Activated naive CD8-positive, alpha-beta T cell treated with anti-CD3 and anti-CD28 coated beads, Interleukin-2, amount 10 ng/mL, durations not matched to agents 7 days and 5 days (primary cell): ENCODE results near the gene BRWD1. TPM values are rescaled to one million over a fixed set of nuclear protein-coding genes. Genes with fewer than 3 reads are reported as not detected.

Experiments used
- ATAC-seq: fragments of 150-1000 bp; cut with Tn5 transposase; one replicate; pipeline ENCODE4 v1.10.0; 2021; ENCODE audit warnings: low read depth, moderate library complexity
- POLR2A ChIA-PET: fragments of 350-600 bp; sonication (Branson Sonifier 250); formaldehyde crosslinking; loops from one replicate; lab custom pipeline; 2021; ENCODE audit warnings: antibody characterized with exemption; lab: Charles Lee
- DNase-seq: peaks from one replicate; pipeline ENCODE4 v3.0.0; 2021
- H3K27ac Mint-ChIP-seq: one replicate; pipeline ENCODE4 v1.8.0; 2022; ENCODE audit warnings: mild to moderate bottlenecking, mixed read lengths
- H3K27me3 Mint-ChIP-seq: one replicate; pipeline ENCODE4 v1.8.0; 2022; ENCODE audit warnings: mild to moderate bottlenecking, moderate library complexity, mixed read lengths
- H3K36me3 Mint-ChIP-seq: one replicate; pipeline ENCODE4 v1.8.0; 2021; ENCODE audit warnings: mild to moderate bottlenecking, mixed read lengths
- H3K4me1 Mint-ChIP-seq: one replicate; pipeline ENCODE4 v1.8.0; 2021; ENCODE audit warnings: mixed read lengths
- H3K4me3 Mint-ChIP-seq: one replicate; pipeline ENCODE4 v1.8.0; 2022; ENCODE audit warnings: mild to moderate bottlenecking, moderate library complexity, mixed read lengths
- H3K9me3 Mint-ChIP-seq: one replicate; pipeline ENCODE4 v1.8.0; 2021; ENCODE audit warnings: mixed read lengths
- total RNA-seq, 2 experiments: library from RNA; stranded (reverse); gene quantifications; one replicate each; pipeline ENCODE4 v1.2.3, GENCODE V29; 2021

Gene BRWD1
- 10 to 100 TPM; 53.5 to 62.9 TPM for total RNA-seq

GRCh38 chr21:39313571-39314142 lies at the start of gene BRWD1:
BRWD1 (minus strand) TSS chr21:39313632; CDS start chr21:39313491, 141 bp downstream.
- Mint-ChIP-seq H3K36me3 (peaks cover 10% of the 10 kb centered on the region), H3K4me1 (peaks cover 21% of the 10 kb centered on the region), H3K27me3 (peaks cover 5% of the 10 kb centered on the region), H3K9me3 (no peaks in the 10 kb centered on the region), H3K27ac (peak within 1 kb of the TSS; percentile 94), H3K4me3 (peak within 1 kb of the TSS; percentile 95)
- POLR2A ChIA-PET = interaction anchor here (0.6 to 5.2 kb wide), 9 partner anchors 12 to 130 kb away, joined by 3 to 78 read pairs (median 4); partner anchors contain the start of genes HMGN1 and PSMG1
- DNase-seq (peak; percentile 89), ATAC-seq (peak; percentile 63)

- no peak overlapping the region for H3K27ac Mint-ChIP-seq
- DNase-seq (no peak), ATAC-seq (no peak)
- POLR2A ChIA-PET = interaction anchor here (0.7 kb wide), 1 partner anchor 16 kb away, joined by 3 read pairs; no protein-coding TSS in a partner anchor
- no peaks in the 10 kb centered on the region for H3K4me1 Mint-ChIP-seq
- H3K4me3 Mint-ChIP-seq = no peak overlapping the region
- no peaks in the 10 kb centered on the region for H3K9me3 Mint-ChIP-seq
- H3K36me3 Mint-ChIP-seq = no peaks in the 10 kb centered on the region
- H3K27me3 Mint-ChIP-seq = peaks cover 5% of the 10 kb centered on the region
Measured at GRCh38 chr21:39362733-39363132, 49.3 kb upstream of the BRWD1 start.

- no peak overlapping the region for H3K27ac Mint-ChIP-seq
- no peak overlapping the region for H3K4me3 Mint-ChIP-seq
- POLR2A ChIA-PET = interaction anchor here (0.6 to 1.1 kb wide), 2 partner anchors 11 to 51 kb away, joined by 3 read pairs; partner anchors contain the start of gene HMGN1
- ATAC-seq = no peak
- H3K36me3 Mint-ChIP-seq = no peaks in the 10 kb centered on the region
- no peak for DNase-seq
- no peaks in the 10 kb centered on the region for H3K9me3 Mint-ChIP-seq
- H3K27me3 Mint-ChIP-seq = peaks cover 11% of the 10 kb centered on the region
- H3K4me1 Mint-ChIP-seq = no peaks in the 10 kb centered on the region
Measured at GRCh38 chr21:39359382-39359781, 46.0 kb upstream of the BRWD1 start.

- POLR2A ChIA-PET = no interaction called here
- Mint-ChIP-seq H3K9me3 (no peaks in the 10 kb centered on the region), H3K4me3 (no peak overlapping the region), H3K36me3 (no peaks in the 10 kb centered on the region), H3K27me3 (peaks cover 13% of the 10 kb centered on the region), H3K4me1 (peaks cover 7% of the 10 kb centered on the region), H3K27ac (no peak overlapping the region)
- ATAC-seq (no peak), DNase-seq (no peak)
Measured at GRCh38 chr21:39353295-39353694, 39.9 kb upstream of the BRWD1 start.

- Mint-ChIP-seq H3K9me3 (no peaks in the 10 kb centered on the region), H3K4me1 (peaks cover 29% of the 10 kb centered on the region), H3K27me3 (peaks cover 9% of the 10 kb centered on the region), H3K36me3 (peaks cover 17% of the 10 kb centered on the region), H3K27ac (peak overlapping the region; percentile 100), H3K4me3 (peak overlapping the region; percentile 99)
- POLR2A ChIA-PET = interaction anchor here (1.1 to 6.6 kb wide), 6 partner anchors 30 to 166 kb away, joined by 3 to 78 read pairs (median 22); partner anchors contain the start of genes BRWD1, LCA5L and PSMG1
- DNase-seq (no peak), ATAC-seq (no peak)
Measured at GRCh38 chr21:39350094-39351005, 36.9 kb upstream of the BRWD1 start.

GRCh38 chr21:39349211-39350093 lies 36.0 kb upstream of the BRWD1 start:
- no peaks in the 10 kb centered on the region for H3K9me3 Mint-ChIP-seq

GRCh38 chr21:39348355-39349210 lies 35.2 kb upstream of the BRWD1 start, which contains the start of gene HMGN1:
HMGN1 (minus strand) TSS chr21:39349088; CDS start chr21:39348917, 171 bp downstream.
- peaks cover 27% of the 10 kb centered on the region for H3K36me3 Mint-ChIP-seq
- POLR2A ChIA-PET = interaction anchor here (0.7 to 6.6 kb wide), 10 partner anchors 10 to 165 kb away, joined by 3 to 78 read pairs (median 11); partner anchors contain the start of genes BRWD1, LCA5L and PSMG1
- H3K4me3 Mint-ChIP-seq = peak within 1 kb of the TSS; percentile 99
- H3K9me3 Mint-ChIP-seq = no peaks in the 10 kb centered on the region
- ATAC-seq (peak; percentile 32), DNase-seq (peak; percentile 88)
- H3K4me1 Mint-ChIP-seq = peaks cover 35% of the 10 kb centered on the region
- peak within 1 kb of the TSS; percentile 100 for H3K27ac Mint-ChIP-seq
- peaks cover 4% of the 10 kb centered on the region for H3K27me3 Mint-ChIP-seq

More at GRCh38 chr21:39349211-39350093, 36.0 kb upstream of the BRWD1 start:
- H3K4me1 Mint-ChIP-seq = peaks cover 35% of the 10 kb centered on the region
- POLR2A ChIA-PET = interaction anchor here (0.7 to 6.6 kb wide), 10 partner anchors 9 to 165 kb away, joined by 3 to 78 read pairs (median 5); partner anchors contain the start of genes BRWD1, LCA5L and PSMG1
- H3K4me3 Mint-ChIP-seq = peak overlapping the region; percentile 99
- DNase-seq (peak; percentile 99), ATAC-seq (peak; percentile 86)
- H3K27me3 Mint-ChIP-seq = peaks cover 8% of the 10 kb centered on the region
- peak overlapping the region; percentile 100 for H3K27ac Mint-ChIP-seq
- peaks cover 24% of the 10 kb centered on the region for H3K36me3 Mint-ChIP-seq

- Mint-ChIP-seq H3K36me3 (peaks cover 32% of the 10 kb centered on the region), H3K4me1 (peaks cover 39% of the 10 kb centered on the region), H3K4me3 (peak overlapping the region; percentile 86), H3K9me3 (no peaks in the 10 kb centered on the region), H3K27ac (peak overlapping the region; percentile 88), H3K27me3 (peaks cover 4% of the 10 kb centered on the region)
- DNase-seq = no peak
- ATAC-seq = no peak
- POLR2A ChIA-PET = interaction anchor here (1.2 to 6.6 kb wide), 7 partner anchors 11 to 164 kb away, joined by 3 to 78 read pairs (median 20); partner anchors contain the start of genes BRWD1, LCA5L and PSMG1
Measured at GRCh38 chr21:39348040-39348354, 34.6 kb upstream of the BRWD1 start.

- H3K36me3 Mint-ChIP-seq = peaks cover 33% of the 10 kb centered on the region
- H3K27me3 Mint-ChIP-seq = peaks cover under 1% of the 10 kb centered on the region
- no peak for DNase-seq
- POLR2A ChIA-PET = interaction anchor here (2.0 to 6.6 kb wide), 5 partner anchors 33 to 163 kb away, joined by 15 to 78 read pairs (median 25); partner anchors contain the start of genes BRWD1 and PSMG1
- H3K9me3 Mint-ChIP-seq = no peaks in the 10 kb centered on the region
- no peak for ATAC-seq
- peaks cover 39% of the 10 kb centered on the region for H3K4me1 Mint-ChIP-seq
- H3K4me3 Mint-ChIP-seq = peak overlapping the region; percentile 86
- H3K27ac Mint-ChIP-seq = peak overlapping the region; percentile 88
Measured at GRCh38 chr21:39347537-39347936, 34.1 kb upstream of the BRWD1 start.

GRCh38 chr21:39346671-39347331 lies 33.4 kb upstream of the BRWD1 start:
- POLR2A ChIA-PET = interaction anchor here (0.5 to 6.6 kb wide), 6 partner anchors 16 to 163 kb away, joined by 3 to 78 read pairs (median 20); partner anchors contain the start of genes BRWD1 and PSMG1
- Mint-ChIP-seq H3K27ac (peak overlapping the region; percentile 79), H3K9me3 (no peaks in the 10 kb centered on the region), H3K4me3 (peak overlapping the region; percentile 76), H3K4me1 (peaks cover 39% of the 10 kb centered on the region), H3K36me3 (peaks cover 36% of the 10 kb centered on the region), H3K27me3 (no peaks in the 10 kb centered on the region)
- ATAC-seq (no peak), DNase-seq (no peak)

- DNase-seq = no peak
- POLR2A ChIA-PET = interaction anchor here (0.5 to 6.6 kb wide), 3 partner anchors 17 to 74 kb away, joined by 3 to 78 read pairs (median 3); partner anchors contain the start of gene BRWD1
- H3K36me3 Mint-ChIP-seq = peaks cover 42% of the 10 kb centered on the region
- peak overlapping the region; percentile 76 for H3K4me3 Mint-ChIP-seq
- H3K9me3 Mint-ChIP-seq = no peaks in the 10 kb centered on the region
- ATAC-seq = no peak
- H3K27me3 Mint-ChIP-seq = no peaks in the 10 kb centered on the region
- peaks cover 38% of the 10 kb centered on the region for H3K4me1 Mint-ChIP-seq
- peak overlapping the region; percentile 44 for H3K27ac Mint-ChIP-seq
Measured at GRCh38 chr21:39346206-39346605, 32.8 kb upstream of the BRWD1 start.
